Activated naive CD4-positive, alpha-beta T cell treated with anti-CD3 and anti-CD28 coated beads for 36 hours (primary cell): ENCODE measurements around the gene MTFP1. TPM values are rescaled to one million over a fixed set of nuclear protein-coding genes. Genes with fewer than 3 reads are reported as not detected.

Source experiments
- CTCF ChIA-PET: fragments of 350-600 bp; sonication (Branson Sonifier 250); formaldehyde crosslinking; loops from one replicate; lab custom pipeline; 2021; ENCODE audit warnings: antibody characterized with exemption; lab: Charles Lee
- DNase-seq: peaks from one replicate; pipeline ENCODE4 v3.0.0-alpha.2; 2020
- H3K27ac Mint-ChIP-seq: one replicate; pipeline ENCODE4 v1.8.0; 2021; ENCODE audit warnings: mild to moderate bottlenecking, mixed read lengths
- H3K27me3 Mint-ChIP-seq: one replicate; pipeline ENCODE4 v1.8.0; 2021; ENCODE audit warnings: low read depth, mixed read lengths
- H3K36me3 Mint-ChIP-seq: one replicate; pipeline ENCODE4 v1.8.0; 2021; ENCODE audit warnings: low read depth, mixed read lengths
- H3K4me1 Mint-ChIP-seq: one replicate; pipeline ENCODE4 v1.8.0; 2021; ENCODE audit warnings: low read depth, mixed read lengths
- H3K4me3 Mint-ChIP-seq: one replicate; pipeline ENCODE4 v1.8.0; 2021; ENCODE audit warnings: mild to moderate bottlenecking, moderate library complexity, mixed read lengths
- H3K9me3 Mint-ChIP-seq: one replicate; pipeline ENCODE4 v1.8.0; 2021; ENCODE audit warnings: mixed read lengths
- intact Hi-C: fragments of 100-400 bp; cut with micrococcal nuclease; formaldehyde crosslinking; loops from one replicate; pipeline ENCODE4 v1.15.1; 2023
- total RNA-seq, 2 experiments: library from RNA; stranded (reverse); gene quantifications; one replicate each; pipeline ENCODE4 v1.2.3, GENCODE V29; 2021

MTFP1 gene
- total RNA-seq, 2 experiments from 2014 or later = 36.6 to 37.1 TPM

DNA sequence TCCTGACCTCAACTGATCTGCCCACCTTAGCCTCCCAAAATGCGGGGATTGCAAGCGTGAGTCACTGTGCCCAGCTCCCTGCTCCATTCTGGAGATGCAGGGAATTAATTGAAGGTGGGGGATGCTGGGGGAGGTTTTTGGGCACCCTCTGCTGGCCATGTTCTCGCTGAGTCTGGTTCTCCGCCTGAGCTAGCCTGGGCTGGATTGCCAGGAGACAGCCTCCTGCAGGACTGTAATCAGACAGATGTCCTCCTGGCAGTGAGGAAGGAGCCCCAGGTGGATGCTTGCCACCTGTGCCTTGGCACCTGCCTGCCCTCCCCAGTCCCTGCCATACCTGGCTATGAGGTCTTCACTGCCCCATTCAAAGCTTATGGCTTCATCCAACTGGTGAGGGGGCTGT, 5.4 kb downstream of the MTFP1 start:
- no peak overlapping the region for H3K4me3 Mint-ChIP-seq
- H3K36me3 Mint-ChIP-seq = peaks cover 10% of the 10 kb centered on the region
- no peak overlapping the region for H3K27ac Mint-ChIP-seq
- peaks cover 30% of the 10 kb centered on the region for H3K4me1 Mint-ChIP-seq
- H3K9me3 Mint-ChIP-seq = peaks cover 8% of the 10 kb centered on the region
- CTCF ChIA-PET = interaction anchor here (1.1 to 1.3 kb wide), 5 partner anchors 35 to 142 kb away, joined by 3 to 4 read pairs (median 3); partner anchors contain the start of genes CASTOR1 and SEC14L2
- no peak for DNase-seq
- intact Hi-C loops = no loop called here
- H3K27me3 Mint-ChIP-seq = no peaks in the 10 kb centered on the region

DNA sequence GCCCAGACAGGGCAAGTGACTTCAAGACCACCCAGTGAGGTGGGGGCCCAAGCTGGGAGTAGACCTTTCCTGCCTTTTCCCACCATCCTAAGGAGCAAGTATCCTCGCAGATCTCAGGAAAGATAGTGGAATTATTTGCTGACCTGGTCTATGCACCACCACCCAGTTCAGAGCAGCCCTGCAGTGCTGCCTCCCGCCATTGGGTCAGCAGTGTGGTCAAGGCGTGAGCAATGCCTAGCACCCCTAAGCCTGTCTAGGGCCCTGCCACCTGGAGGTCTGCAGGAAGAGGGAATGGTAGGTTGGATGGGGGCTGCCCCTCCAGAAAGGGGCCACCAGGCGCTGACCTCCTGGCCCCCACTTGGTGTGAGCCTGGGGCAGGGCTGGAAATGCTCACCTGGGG, 6.5 kb downstream of the MTFP1 start:
- Mint-ChIP-seq H3K9me3 (peaks cover 8% of the 10 kb centered on the region), H3K4me3 (no peak overlapping the region), H3K36me3 (peaks cover 7% of the 10 kb centered on the region), H3K4me1 (peaks cover 26% of the 10 kb centered on the region), H3K27ac (no peak overlapping the region), H3K27me3 (no peaks in the 10 kb centered on the region)
- no peak for DNase-seq
- CTCF ChIA-PET = interaction anchor here (1.3 kb wide), 1 partner anchor 40 kb away, joined by 3 read pairs; no protein-coding TSS in a partner anchor
- intact Hi-C loops = no loop called here

DNA sequence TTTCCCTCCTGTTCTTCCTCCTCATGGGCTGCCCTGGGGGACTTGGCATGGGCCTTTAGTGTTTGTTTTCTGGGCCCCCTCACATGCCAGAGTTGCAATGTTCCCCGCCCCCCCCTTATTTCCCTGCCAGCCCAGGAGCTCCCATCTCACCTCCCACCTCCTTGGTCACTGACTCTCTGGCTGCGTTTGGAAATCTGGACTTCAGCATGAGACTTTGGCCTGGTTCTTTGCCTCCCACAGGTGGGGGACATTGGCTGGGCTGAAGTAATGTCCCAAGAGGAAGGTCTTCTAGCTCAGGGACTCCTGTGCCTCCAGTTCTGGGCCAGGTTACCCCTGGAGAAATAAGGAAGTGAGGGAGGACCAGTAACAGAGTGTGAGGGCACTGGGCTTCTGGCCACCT, 7.0 kb downstream of the MTFP1 start:
- Mint-ChIP-seq H3K27ac (no peak overlapping the region), H3K27me3 (no peaks in the 10 kb centered on the region), H3K4me1 (peaks cover 22% of the 10 kb centered on the region), H3K9me3 (peaks cover 8% of the 10 kb centered on the region), H3K36me3 (peaks cover 7% of the 10 kb centered on the region), H3K4me3 (no peak overlapping the region)
- CTCF ChIA-PET = interaction anchor here (1.6 kb wide), 1 partner anchor 14 kb away, joined by 4 read pairs; no protein-coding TSS in a partner anchor
- DNase-seq = no peak
- intact Hi-C loops = no loop called here

DNA sequence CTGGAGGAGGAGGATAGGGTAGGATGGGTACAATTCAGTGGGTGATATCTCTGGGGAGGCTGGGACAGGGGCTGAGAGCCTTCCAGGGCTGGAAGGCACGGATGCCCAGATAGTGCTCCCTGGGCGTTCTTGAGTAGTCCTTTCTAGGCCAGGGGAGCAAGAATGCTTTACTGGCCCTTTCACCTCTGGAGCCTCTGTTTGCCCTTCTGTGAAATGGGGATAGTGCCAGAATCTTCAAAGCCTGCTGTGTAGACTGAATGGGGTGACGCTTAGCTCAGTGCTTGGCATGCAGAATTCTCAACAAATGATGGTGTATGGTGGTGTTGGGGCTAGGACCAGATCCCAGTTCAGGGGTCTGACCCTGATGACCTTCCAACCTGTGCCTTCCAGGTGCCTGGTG, 7.7 kb downstream of the MTFP1 start:
- H3K9me3 Mint-ChIP-seq = peaks cover 8% of the 10 kb centered on the region
- intact Hi-C loops = no loop called here
- peaks cover 1% of the 10 kb centered on the region for H3K27me3 Mint-ChIP-seq
- no peak overlapping the region for H3K4me3 Mint-ChIP-seq
- CTCF ChIA-PET = interaction anchor here (1.6 to 2.7 kb wide), 2 partner anchors 9 to 13 kb away, joined by 4 to 16 read pairs; no protein-coding TSS in a partner anchor
- DNase-seq = no peak
- peaks cover 7% of the 10 kb centered on the region for H3K36me3 Mint-ChIP-seq
- H3K4me1 Mint-ChIP-seq = peaks cover 22% of the 10 kb centered on the region
- no peak overlapping the region for H3K27ac Mint-ChIP-seq

DNA sequence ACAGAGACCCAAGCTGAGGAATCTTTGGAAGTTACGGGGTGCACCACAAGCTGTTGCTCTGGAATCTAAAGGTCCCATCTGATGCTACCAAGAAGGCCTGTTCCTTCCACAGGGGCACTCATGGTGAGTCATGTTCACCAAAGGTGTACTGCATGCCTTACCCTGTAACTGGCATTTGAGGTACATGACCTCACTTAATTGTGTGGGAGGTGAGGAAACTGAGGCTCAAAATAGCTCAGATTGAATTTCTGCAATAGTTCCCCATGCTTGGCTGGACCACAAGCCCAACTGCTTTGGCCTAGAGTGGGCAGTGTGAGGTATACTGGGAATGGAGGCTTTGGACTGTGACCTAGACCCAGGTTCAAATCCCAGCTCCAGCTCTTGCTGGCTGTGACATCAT, 8.2 kb downstream of the MTFP1 start:
- Mint-ChIP-seq H3K9me3 (peaks cover 8% of the 10 kb centered on the region), H3K27me3 (peaks cover 6% of the 10 kb centered on the region), H3K36me3 (peaks cover 7% of the 10 kb centered on the region), H3K27ac (peak overlapping the region; percentile 95), H3K4me1 (peaks cover 22% of the 10 kb centered on the region), H3K4me3 (no peak overlapping the region)
- CTCF ChIA-PET = interaction anchor here (1.2 to 2.7 kb wide), 3 partner anchors 10 to 12 kb away, joined by 4 to 16 read pairs (median 4); no protein-coding TSS in a partner anchor
- intact Hi-C loops = no loop called here
- DNase-seq = no peak

DNA sequence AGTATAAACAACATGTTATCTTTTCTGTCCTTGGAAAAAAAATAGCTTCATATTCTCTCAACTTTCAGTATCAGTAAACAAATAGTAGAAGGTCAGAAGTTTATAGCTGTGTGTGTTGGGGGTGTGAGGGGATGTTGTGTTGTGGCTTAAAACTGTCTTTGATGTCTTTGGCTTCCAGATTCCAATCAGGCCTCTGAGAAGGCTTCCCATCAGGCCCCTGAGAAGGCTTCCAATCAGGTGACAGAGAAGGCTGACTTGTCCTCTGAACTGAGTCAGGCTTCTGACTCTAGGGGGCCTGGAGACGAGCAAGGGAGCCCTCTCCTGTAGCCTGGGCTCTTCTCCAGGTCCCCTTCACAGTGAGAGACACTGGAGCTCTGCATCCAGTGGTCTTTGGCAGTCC, 9.3 kb downstream of the MTFP1 start:
- Mint-ChIP-seq H3K36me3 (peaks cover 7% of the 10 kb centered on the region), H3K4me3 (peak overlapping the region; percentile 84), H3K27me3 (peaks cover 6% of the 10 kb centered on the region), H3K27ac (peak overlapping the region; percentile 95), H3K9me3 (peaks cover 8% of the 10 kb centered on the region), H3K4me1 (peaks cover 22% of the 10 kb centered on the region)
- DNase-seq = no peak
- intact Hi-C loops = loop anchor here (1.0 to 5.0 kb wide), 2 partner anchors 11 to 157 kb away; partner anchors contain the start of gene PES1
- CTCF ChIA-PET = interaction anchor here (0.5 to 3.3 kb wide), 5 partner anchors 8 to 147 kb away, joined by 3 to 16 read pairs (median 5); no protein-coding TSS in a partner anchor

DNA sequence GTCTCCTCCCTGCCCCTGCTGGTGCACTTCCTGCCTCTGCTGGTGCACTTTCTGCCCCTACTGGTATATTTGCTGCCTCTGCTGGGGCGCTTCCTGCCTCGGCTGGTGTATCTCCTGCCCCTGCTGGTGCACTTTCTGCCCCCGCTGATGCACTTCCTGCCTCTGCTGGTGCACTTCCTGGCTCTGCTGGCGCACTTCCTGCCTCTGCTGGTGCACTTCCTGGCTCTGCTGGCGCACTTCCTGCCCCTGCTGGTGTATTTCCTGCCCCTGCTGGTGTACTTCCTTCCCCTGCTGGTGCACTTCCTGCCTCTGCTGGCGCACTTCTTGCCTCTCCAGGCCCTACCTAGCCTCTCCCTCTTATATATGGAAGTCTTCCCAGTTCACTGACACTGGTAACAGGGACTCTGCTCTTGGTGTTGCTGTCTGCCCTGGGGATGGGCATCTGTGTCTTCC, 10.1 kb downstream of the MTFP1 start:
- intact Hi-C loops = loop anchor here (1.0 to 5.0 kb wide), 2 partner anchors 11 to 157 kb away; partner anchors contain the start of gene PES1
- CTCF ChIA-PET = interaction anchor here (1.2 to 3.3 kb wide), 5 partner anchors 9 to 148 kb away, joined by 3 to 11 read pairs (median 7); no protein-coding TSS in a partner anchor
- Mint-ChIP-seq H3K36me3 (peaks cover 7% of the 10 kb centered on the region), H3K27me3 (peaks cover 12% of the 10 kb centered on the region), H3K4me3 (peak overlapping the region; percentile 84), H3K27ac (peak overlapping the region; percentile 95), H3K4me1 (peaks cover 22% of the 10 kb centered on the region), H3K9me3 (peaks cover 8% of the 10 kb centered on the region)
- peak; percentile 90 for DNase-seq

DNA sequence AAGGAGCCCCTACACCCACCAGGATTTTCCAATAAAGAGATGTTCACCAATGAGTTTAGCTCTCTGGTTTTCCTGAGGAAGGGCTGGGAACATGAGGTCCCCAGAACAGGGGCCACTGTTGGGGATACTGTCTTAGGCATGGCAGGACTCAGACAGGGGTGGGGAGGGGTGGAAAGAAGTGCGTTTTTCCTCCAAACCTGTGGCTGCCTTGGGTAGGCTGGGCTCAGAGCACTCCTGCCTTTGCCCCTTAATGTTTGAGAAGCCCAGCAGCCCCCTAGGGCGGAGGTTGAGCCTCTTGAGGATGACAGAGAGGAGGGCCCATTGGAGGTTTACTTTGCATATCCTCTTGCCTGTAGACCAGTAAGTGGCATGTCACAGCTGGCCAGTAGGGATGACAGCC, 10.6 kb downstream of the MTFP1 start:
- H3K9me3 Mint-ChIP-seq = peaks cover 8% of the 10 kb centered on the region
- peak overlapping the region; percentile 95 for H3K27ac Mint-ChIP-seq

DNA sequence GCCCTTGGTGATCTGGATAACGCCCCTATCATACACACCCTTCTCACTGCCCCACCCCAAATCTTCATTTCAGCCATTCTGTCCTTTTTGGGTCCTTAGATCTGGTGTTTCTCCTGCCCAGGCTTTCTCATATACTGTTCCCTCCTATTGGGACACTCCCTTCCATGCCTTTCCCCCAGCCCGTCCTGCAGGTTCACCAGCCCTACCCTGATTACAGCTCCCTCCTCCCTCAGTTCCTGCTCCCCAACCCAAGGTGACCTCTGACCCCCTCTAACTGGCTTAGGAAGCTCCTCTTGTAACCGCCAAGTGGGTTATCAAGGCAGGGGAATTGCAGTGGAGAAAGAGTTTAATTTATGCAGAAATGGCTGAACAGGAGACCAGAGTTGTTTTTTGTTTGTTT, 13.0 kb downstream of the MTFP1 start:
- peaks cover 13% of the 10 kb centered on the region for H3K27me3 Mint-ChIP-seq
- H3K4me1 Mint-ChIP-seq = peaks cover 33% of the 10 kb centered on the region
- no peak overlapping the region for H3K27ac Mint-ChIP-seq
- no peak overlapping the region for H3K4me3 Mint-ChIP-seq
- peaks cover 8% of the 10 kb centered on the region for H3K9me3 Mint-ChIP-seq
- H3K36me3 Mint-ChIP-seq = peaks cover 7% of the 10 kb centered on the region
- CTCF ChIA-PET = interaction anchor here (0.5 to 2.0 kb wide), 2 partner anchors 44 to 47 kb away, joined by 4 to 6 read pairs; no protein-coding TSS in a partner anchor
- intact Hi-C loops = loop anchor here (5.0 kb wide), 1 partner anchor 154 kb away; the partner anchor contains the start of gene PES1
- no peak for DNase-seq

More for the DNA sequence above, 10.6 kb downstream of the MTFP1 start:
- peaks cover 7% of the 10 kb centered on the region for H3K36me3 Mint-ChIP-seq
- DNase-seq = no peak
- CTCF ChIA-PET = interaction anchor here (1.2 to 3.3 kb wide), 4 partner anchors 8 to 148 kb away, joined by 3 to 11 read pairs (median 8); no protein-coding TSS in a partner anchor
- H3K4me1 Mint-ChIP-seq = peaks cover 22% of the 10 kb centered on the region
- intact Hi-C loops = loop anchor here (5.0 kb wide), 1 partner anchor 156 kb away; the partner anchor contains the start of gene PES1
- peaks cover 12% of the 10 kb centered on the region for H3K27me3 Mint-ChIP-seq
- H3K4me3 Mint-ChIP-seq = peak overlapping the region; percentile 84

DNA sequence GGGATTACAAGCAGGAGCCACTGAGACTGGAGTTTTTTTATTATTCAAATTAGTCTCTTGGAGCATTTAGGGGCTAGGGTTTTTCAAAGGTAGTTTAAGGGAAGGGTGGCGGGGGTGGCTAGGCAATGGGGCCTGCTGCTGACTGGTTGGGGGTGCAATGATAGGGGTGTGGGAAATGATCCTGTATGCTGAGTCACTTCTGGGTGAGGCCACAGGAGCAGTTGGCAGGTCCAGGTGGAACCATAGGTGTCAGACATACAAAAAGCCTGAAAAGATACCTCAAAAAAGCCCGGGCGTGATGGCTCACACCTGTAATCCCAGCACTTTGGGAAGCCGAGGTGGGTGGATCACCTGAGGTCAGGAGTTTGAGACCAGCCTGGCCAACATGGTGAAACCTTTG, 13.7 kb downstream of the MTFP1 start:
- H3K9me3 Mint-ChIP-seq = peaks cover 8% of the 10 kb centered on the region
- H3K36me3 Mint-ChIP-seq = peaks cover 7% of the 10 kb centered on the region
- CTCF ChIA-PET = interaction anchor here (0.5 to 2.0 kb wide), 2 partner anchors 44 to 46 kb away, joined by 4 to 6 read pairs; no protein-coding TSS in a partner anchor
- H3K27me3 Mint-ChIP-seq = peaks cover 13% of the 10 kb centered on the region
- no peak overlapping the region for H3K4me3 Mint-ChIP-seq
- no peak overlapping the region for H3K27ac Mint-ChIP-seq
- intact Hi-C loops = loop anchor here (5.0 kb wide), 1 partner anchor 153 kb away; the partner anchor contains the start of gene PES1
- peaks cover 29% of the 10 kb centered on the region for H3K4me1 Mint-ChIP-seq
- DNase-seq = no peak

DNA sequence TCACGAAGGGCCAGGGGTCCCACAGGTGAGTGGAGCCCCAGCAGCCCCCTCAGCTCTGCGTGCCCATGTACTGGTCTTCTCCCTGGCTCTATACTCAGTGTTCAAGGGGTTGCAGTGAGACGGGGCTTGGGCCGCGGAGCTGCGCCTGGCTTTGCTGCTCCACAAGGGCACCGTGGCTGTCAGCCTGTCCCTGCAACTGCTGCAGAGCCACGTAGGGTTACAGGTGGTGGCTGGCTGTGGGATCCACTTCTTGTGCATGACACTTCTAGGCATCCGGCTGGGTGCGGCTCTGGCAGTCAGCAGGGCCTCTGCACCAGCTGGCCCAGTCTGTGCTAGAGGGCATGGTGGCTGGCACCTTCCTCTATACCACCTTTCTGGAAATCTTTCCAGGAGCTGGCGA, 14.3 kb downstream of the MTFP1 start:
- H3K4me1 Mint-ChIP-seq = peaks cover 23% of the 10 kb centered on the region
- intact Hi-C loops = loop anchor here (5.0 kb wide), 1 partner anchor 152 kb away; the partner anchor contains the start of gene PES1
- H3K27ac Mint-ChIP-seq = no peak overlapping the region
- no peak for DNase-seq
- H3K36me3 Mint-ChIP-seq = peaks cover 7% of the 10 kb centered on the region
- H3K4me3 Mint-ChIP-seq = no peak overlapping the region
- H3K9me3 Mint-ChIP-seq = peaks cover 8% of the 10 kb centered on the region
- peaks cover 13% of the 10 kb centered on the region for H3K27me3 Mint-ChIP-seq
- CTCF ChIA-PET = interaction anchor here (0.6 kb wide), 1 partner anchor 222 kb away, joined by 3 read pairs; no protein-coding TSS in a partner anchor

DNA sequence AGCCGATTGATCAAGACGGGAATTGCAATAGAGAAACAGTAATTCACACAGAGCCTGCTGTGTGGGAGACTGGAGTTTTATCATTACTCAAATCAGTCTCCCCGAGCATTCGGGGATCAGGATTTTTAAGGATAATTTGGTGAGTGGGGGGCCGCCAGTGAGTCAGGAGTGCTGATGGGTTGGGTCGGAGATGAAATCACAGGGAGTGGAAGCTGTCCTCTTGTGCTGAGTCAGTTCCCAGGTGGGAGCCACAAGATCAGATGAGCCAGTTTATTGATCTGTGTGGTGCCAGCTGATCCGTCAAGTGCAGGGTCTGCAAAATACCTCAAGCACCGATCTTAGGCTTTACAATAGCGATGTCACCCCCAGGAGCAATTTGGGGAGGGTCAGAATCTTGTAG, 15.5 kb downstream of the MTFP1 start:
- H3K27me3 Mint-ChIP-seq = peaks cover 19% of the 10 kb centered on the region
- no peak overlapping the region for H3K27ac Mint-ChIP-seq
- no peak overlapping the region for H3K4me3 Mint-ChIP-seq
- H3K4me1 Mint-ChIP-seq = peaks cover 10% of the 10 kb centered on the region
- intact Hi-C loops = no loop called here
- H3K9me3 Mint-ChIP-seq = no peaks in the 10 kb centered on the region
- CTCF ChIA-PET = no interaction called here
- DNase-seq = no peak
- H3K36me3 Mint-ChIP-seq = no peaks in the 10 kb centered on the region
